A673 (cell line): ENCODE measurements around the gene RAB17. TPM values are rescaled to one million over a fixed set of nuclear protein-coding genes. Genes with fewer than 3 reads are reported as not detected.

Source experiments
- BruUV-seq: library from RNA; stranded (reverse); fragments of 400-500 nt; replicated peaks from 2 replicates; lab custom pipeline; 2021; lab: Mats Ljungman, UMichigan
- CTCF ChIA-PET: fragments of 300-600 bp; sonication (Branson Sonifier 250); formaldehyde crosslinking; loops from one replicate; lab custom pipeline; 2022; ENCODE audit warnings: antibody characterized with exemption; lab: Charles Lee
- POLR2A ChIA-PET: fragments of 300-600 bp; sonication (Branson Sonifier 250); formaldehyde crosslinking; loops from one replicate; lab custom pipeline; 2022; ENCODE audit warnings: antibody characterized with exemption; ENCODE audit not compliant: low non-redundant PET; lab: Charles Lee
- DNase-seq: peaks from one replicate; pipeline ENCODE4 v3.0.0-alpha.2; 2015; ENCODE audit warnings: low spot score
- H3K27ac ChIP-seq: fragments of 200-600 bp; sonication (generic); 2 replicates; pipeline ENCODE4 v1.5.1; 2016; ENCODE audit warnings: mixed run types, low read depth, mild to moderate bottlenecking, mixed read lengths, antibody characterized with exemption, low read length; ENCODE audit not compliant: poor library complexity, severe bottlenecking
- H3K27me3 ChIP-seq: fragments of 200-600 bp; sonication (generic); replicated peaks from 2 replicates; pipeline ENCODE4 v1.6.1; 2017; ENCODE audit warnings: mixed run types, low read depth, mild to moderate bottlenecking, mixed read lengths, antibody characterized with exemption, low read length; ENCODE audit not compliant: insufficient read depth, poor library complexity
- H3K36me3 ChIP-seq: fragments of 200-600 bp; sonication (generic); 2 replicates; pipeline ENCODE4 v1.6.1; 2016; ENCODE audit warnings: mixed run types, mild to moderate bottlenecking, mixed read lengths, antibody characterized with exemption, low read length; ENCODE audit not compliant: insufficient read depth, poor library complexity, severe bottlenecking
- H3K4me1 ChIP-seq: fragments of 200-600 bp; sonication (generic); 2 replicates; pipeline ENCODE4 v1.6.1; 2017; ENCODE audit warnings: mixed run types, mild to moderate bottlenecking, mixed read lengths, antibody characterized with exemption, low read length; ENCODE audit not compliant: insufficient read depth, poor library complexity, severe bottlenecking
- H3K4me3 ChIP-seq: fragments of 200-600 bp; sonication (generic); 2 replicates; pipeline ENCODE4 v1.5.1; 2016; ENCODE audit warnings: low read depth, mixed run types, mild to moderate bottlenecking, mixed read lengths, low read length; ENCODE audit not compliant: poor library complexity, severe bottlenecking
- H3K9me3 ChIP-seq: fragments of 200-600 bp; sonication (generic); 2 replicates; pipeline ENCODE4 v1.6.1; 2016; ENCODE audit warnings: mixed run types, low read depth, mild to moderate bottlenecking, mixed read lengths, antibody characterized with exemption, low read length; ENCODE audit not compliant: poor library complexity, severe bottlenecking
- CTCF ChIP-seq: fragments of 300-800, 200-600 bp; sonication (generic); conservative IDR thresholded peaks from 2 replicates; pipeline ENCODE4 v1.5.1; 2017; ENCODE audit warnings: low read depth, mild to moderate bottlenecking, antibody characterized with exemption, low read length, moderate library complexity, mixed read lengths
- EZH2 ChIP-seq: fragments of 200-600 bp; sonication (generic); IDR thresholded peaks from 2 replicates; pipeline ENCODE4 v1.6.1; 2017; ENCODE audit warnings: borderline replicate concordance, low read depth, mild to moderate bottlenecking, mixed read lengths, antibody characterized with exemption, low read length; ENCODE audit not compliant: poor library complexity, severe bottlenecking
- intact Hi-C: fragments of 100-400 bp; cut with micrococcal nuclease; formaldehyde crosslinking; loops from one replicate; pipeline ENCODE4 v1.10.0; 2022; ENCODE audit not compliant: unreplicated experiment
- total RNA-seq: library from RNA; stranded (reverse); gene quantifications from 2 replicates; pipeline ENCODE4 v1.2.3, GENCODE V29; 2021

Gene RAB17
- total RNA-seq, 1 experiment from 2014 or later, result 0.62 TPM

- no peak for DNase-seq
- TF ChIP-seq EZH2 (no peak), CTCF (no peak)
- Histone ChIP-seq H3K27me3 (no peaks in the 10 kb centered on the region), H3K4me3 (no peak overlapping the region), H3K9me3 (no peaks in the 10 kb centered on the region), H3K4me1 (no peaks in the 10 kb centered on the region), H3K27ac (no peak overlapping the region), H3K36me3 (no peaks in the 10 kb centered on the region)
- ChIA-PET POLR2A (no interaction called here), CTCF (no interaction called here)
- BruUV-seq, result no TSS peak
- intact Hi-C loops, result no loop called here
Observed at GRCh38 chr2:237527233-237527632, 63.3 kb downstream of the RAB17 start.

GRCh38 chr2:237525559-237526157, 64.9 kb downstream of the RAB17 start:
- Histone ChIP-seq H3K27me3 (no peaks in the 10 kb centered on the region), H3K9me3 (no peaks in the 10 kb centered on the region), H3K4me1 (no peaks in the 10 kb centered on the region), H3K4me3 (no peak overlapping the region), H3K36me3 (no peaks in the 10 kb centered on the region), H3K27ac (no peak overlapping the region)
- ChIA-PET CTCF (no interaction called here), POLR2A (no interaction called here)
- TF ChIP-seq CTCF (no peak), EZH2 (no peak)
- intact Hi-C loops, result no loop called here
- no TSS peak for BruUV-seq
- no peak for DNase-seq

GRCh38 chr2:237524631-237525030, 65.9 kb downstream of the RAB17 start:
- ChIA-PET CTCF (no interaction called here), POLR2A (no interaction called here)
- H3K27ac ChIP-seq, result no peak overlapping the region
- no peaks in the 10 kb centered on the region for H3K4me1 ChIP-seq
- no peaks in the 10 kb centered on the region for H3K36me3 ChIP-seq
- H3K4me3 ChIP-seq, result no peak overlapping the region
- TF ChIP-seq CTCF (no peak), EZH2 (no peak)
- BruUV-seq, result no TSS peak
- no peaks in the 10 kb centered on the region for H3K9me3 ChIP-seq
- H3K27me3 ChIP-seq, result no peaks in the 10 kb centered on the region
- DNase-seq, result no peak
- intact Hi-C loops, result no loop called here

Other genes starting within 250 kb of the RAB17 start
- 0.86 and 2.2 TPM in 2 replicates for gene COL6A3, start 176.6 kb downstream of the RAB17 start, total RNA-seq
- 0.26 TPM in 1 of 2 replicates, not detected in the other for gene MLPH, start 103.5 kb downstream of the RAB17 start, total RNA-seq
- gene PRLH, start 24.2 kb downstream of the RAB17 start, total RNA-seq, result not detected in 2 replicates
- 69.3 and 71.8 TPM in 2 replicates for gene LRRFIP1, start 36.9 kb upstream of the RAB17 start, total RNA-seq
- 0.95 and 1.4 TPM in 2 replicates for gene RBM44, start 208.0 kb upstream of the RAB17 start, total RNA-seq